ENCODE measurements around the gene GUK1. TPM values are rescaled to one million over a fixed set of nuclear protein-coding genes. Genes with fewer than 3 reads are reported as not detected.

The GUK1 gene
- total RNA-seq, 2 experiments from 2014 or later, result 154 to 197 TPM

GRCh38 chr1:228194921-228195812, 55.1 kb downstream of the GUK1 start:
- no peak overlapping the region for H3K4me3 ChIP-seq (ENCODE audit: low read depth, low read length, poor library complexity, severe bottlenecking)
- no peaks in the 10 kb centered on the region for H3K4me1 ChIP-seq (ENCODE audit: insufficient read depth, low read length, poor library complexity, severe bottlenecking)
- H3K36me3 ChIP-seq (ENCODE audit: insufficient read depth, low read length), result no peaks in the 10 kb centered on the region
- ChIA-PET POLR2A (no interaction called here), CTCF (ENCODE audit: unreplicated experiment) (no interaction called here)
- no peaks in the 10 kb centered on the region for H3K9me2 ChIP-seq (ENCODE audit: insufficient read depth, low read length)
- BruUV-seq (replicated peaks), result no TSS peak
- H4K20me1 ChIP-seq (ENCODE audit: insufficient read depth, low read length), result no peaks in the 10 kb centered on the region
- DNase-seq (ENCODE audit: low spot score), result no peak
- TF ChIP-seq CTCF (conservative IDR thresholded peaks at IDR 0.05; ENCODE audit: low read length) (no peak), EZH2phosphoT487 (IDR thresholded peaks at IDR 0.05; ENCODE audit: borderline replicate concordance, low read depth, low read length) (no peak)
- no peak overlapping the region for H3K4me2 ChIP-seq (ENCODE audit: low read length)
- intact Hi-C loops (cut with micrococcal nuclease; ENCODE audit: unreplicated experiment), result no loop called here
- no peak overlapping the region for H3K27ac ChIP-seq (ENCODE audit: low read depth, low read length, poor library complexity, severe bottlenecking)
- peaks cover 16% of the 10 kb centered on the region; the same call in 1 of the 2 replicates for H3K9me3 ChIP-seq (ENCODE audit: low read length)
- H3K79me2 ChIP-seq (ENCODE audit: insufficient read depth, low read depth, low read length), result no peaks in the 10 kb centered on the region
- no peak overlapping the region for H2AFZ ChIP-seq (ENCODE audit: low read length)

GRCh38 chr1:228197555-228198147, 57.6 kb downstream of the GUK1 start:
- Histone ChIP-seq H3K79me2 (ENCODE audit: insufficient read depth, low read depth, low read length) (no peaks in the 10 kb centered on the region), H3K9me2 (ENCODE audit: insufficient read depth, low read length) (no peaks in the 10 kb centered on the region), H3K4me2 (ENCODE audit: low read length) (no peak overlapping the region), H3K9me3 (ENCODE audit: low read length) (peaks cover 20% of the 10 kb centered on the region; the same call in 1 of the 2 replicates), H3K4me3 (ENCODE audit: low read depth, low read length, poor library complexity, severe bottlenecking) (no peak overlapping the region), H2AFZ (ENCODE audit: low read length) (no peak overlapping the region), H3K4me1 (ENCODE audit: insufficient read depth, low read length, poor library complexity, severe bottlenecking) (no peaks in the 10 kb centered on the region), H3K36me3 (ENCODE audit: insufficient read depth, low read length) (no peaks in the 10 kb centered on the region), H3K27ac (ENCODE audit: low read depth, low read length, poor library complexity, severe bottlenecking) (no peak overlapping the region), H4K20me1 (ENCODE audit: insufficient read depth, low read length) (no peaks in the 10 kb centered on the region)
- intact Hi-C loops (cut with micrococcal nuclease; ENCODE audit: unreplicated experiment), result no loop called here
- BruUV-seq (replicated peaks), result no TSS peak
- ChIA-PET CTCF (ENCODE audit: unreplicated experiment) (no interaction called here), POLR2A (no interaction called here)
- TF ChIP-seq EZH2phosphoT487 (IDR thresholded peaks at IDR 0.05; ENCODE audit: borderline replicate concordance, low read depth, low read length) (no peak), CTCF (conservative IDR thresholded peaks at IDR 0.05; ENCODE audit: low read length) (no peak)
- DNase-seq (ENCODE audit: low spot score), result no peak

Small RNAs within 50 kb of the gene (microRNA-seq; reads per million reads assigned to microRNA genes)
- gene MIR3620 (ENCODE audit: borderline replicate concordance), result 3.0 reads per million

Small RNAs within 50 kb of the gene (small RNA-seq; reads per million reads assigned to genes)
- gene AL359510.1, result not detected

Other genes with a start within 250 kb of the GUK1 start
- not detected in 2 replicates for gene WNT9A, start 192.3 kb upstream of the GUK1 start, total RNA-seq (2014; rRNA removed; shearing (Covaris generic))
- gene WNT9A, start 192.3 kb upstream of the GUK1 start, total RNA-seq (2022), result not detected in 2 replicates
- gene WNT3A, start 133.3 kb upstream of the GUK1 start, total RNA-seq (2014; rRNA removed; shearing (Covaris generic)), result not detected in 2 replicates
- gene WNT3A, start 133.3 kb upstream of the GUK1 start, total RNA-seq (2022), result not detected in 2 replicates
- gene ARF1, start 57.6 kb upstream of the GUK1 start, total RNA-seq (2014; rRNA removed; shearing (Covaris generic)), result 125 and 163 TPM in 2 replicates
- 311 and 322 TPM in 2 replicates for gene ARF1, start 57.6 kb upstream of the GUK1 start, total RNA-seq (2022)
- 33.3 and 33.4 TPM in 2 replicates for gene C1orf35, start 37.0 kb upstream of the GUK1 start, total RNA-seq (2014; rRNA removed; shearing (Covaris generic))
- gene C1orf35, start 37.0 kb upstream of the GUK1 start, total RNA-seq (2022), result 30.7 and 32.2 TPM in 2 replicates
- 92.8 and 99.5 TPM in 2 replicates for gene MRPL55, start 31.0 kb upstream of the GUK1 start, total RNA-seq (2014; rRNA removed; shearing (Covaris generic))
- gene MRPL55, start 31.0 kb upstream of the GUK1 start, total RNA-seq (2022), result 46.3 and 50.0 TPM in 2 replicates
- gene GJC2, start 9.7 kb downstream of the GUK1 start, total RNA-seq (2014; rRNA removed; shearing (Covaris generic)), result 0.22 and 0.31 TPM in 2 replicates
- gene GJC2, start 9.7 kb downstream of the GUK1 start, total RNA-seq (2022), result 0.53 and 0.80 TPM in 2 replicates
- 3.2 and 9.9 TPM in 2 replicates for gene IBA57, start 25.5 kb downstream of the GUK1 start, total RNA-seq (2014; rRNA removed; shearing (Covaris generic))
- 9.1 and 10.8 TPM in 2 replicates for gene IBA57, start 25.5 kb downstream of the GUK1 start, total RNA-seq (2022)
- 29.5 and 51.1 TPM in 2 replicates for gene OBSCN, start 67.8 kb downstream of the GUK1 start, total RNA-seq (2014; rRNA removed; shearing (Covaris generic))
- gene OBSCN, start 67.8 kb downstream of the GUK1 start, total RNA-seq (2022), result 43.7 and 45.2 TPM in 2 replicates